ENCODE results near the gene LDLRAD3. TPM values are rescaled to one million over a fixed set of nuclear protein-coding genes. Genes with fewer than 3 reads are reported as not detected.

The LDLRAD3 gene
- total RNA-seq, 1 experiment from 2014 or later, result 19.0 TPM

- H3K4me1 ChIP-seq (ENCODE audit: control insufficient read depth in 1 of 2, insufficient read depth in 2 of 2, low read length in 2 of 2), result no peaks in the 10 kb centered on the region
- H3K4me3 ChIP-seq (replicated peaks in 1 of 2; ENCODE audit: low read depth in 1 of 2, low read length in 2 of 2), result no peak overlapping the region
- intact Hi-C loops (cut with micrococcal nuclease), result loop anchor here (1.0 kb wide), 1 partner anchor 9 kb away; no protein-coding TSS in a partner anchor
- no peaks in the 10 kb centered on the region for H3K36me3 ChIP-seq (ENCODE audit: control insufficient read depth in 1 of 2, insufficient read depth in 2 of 2, low read length in 2 of 2)
- H4K20me1 ChIP-seq (ENCODE audit: insufficient read depth), result no peaks in the 10 kb centered on the region
- DNase-seq (ENCODE audit: low read depth, low spot score) (no peak), ATAC-seq (no peak)
- no TSS peak for BruUV-seq (replicated peaks)
- H3K9ac ChIP-seq (ENCODE audit: low read length), result no peak overlapping the region
- H3K9me3 ChIP-seq (ENCODE audit: control insufficient read depth in 1 of 2, insufficient read depth in 1 of 2, low read depth in 1 of 2, low read length in 2 of 2), result peaks cover 0 to 5% of the 10 kb centered on the region in 2 experiments; a peak in 1 of 4 replicates
- no peaks in the 10 kb centered on the region for H3K79me2 ChIP-seq (ENCODE audit: insufficient read depth, low read length)
- no peak for TF ChIP-seq FOSL1 (IDR thresholded peaks at IDR 0.05; ENCODE audit: low read depth)
- no peak for TF ChIP-seq EZH2phosphoT487 (IDR thresholded peaks at IDR 0.05; ENCODE audit: borderline replicate concordance)
- TF ChIP-seq, protein P1, sequence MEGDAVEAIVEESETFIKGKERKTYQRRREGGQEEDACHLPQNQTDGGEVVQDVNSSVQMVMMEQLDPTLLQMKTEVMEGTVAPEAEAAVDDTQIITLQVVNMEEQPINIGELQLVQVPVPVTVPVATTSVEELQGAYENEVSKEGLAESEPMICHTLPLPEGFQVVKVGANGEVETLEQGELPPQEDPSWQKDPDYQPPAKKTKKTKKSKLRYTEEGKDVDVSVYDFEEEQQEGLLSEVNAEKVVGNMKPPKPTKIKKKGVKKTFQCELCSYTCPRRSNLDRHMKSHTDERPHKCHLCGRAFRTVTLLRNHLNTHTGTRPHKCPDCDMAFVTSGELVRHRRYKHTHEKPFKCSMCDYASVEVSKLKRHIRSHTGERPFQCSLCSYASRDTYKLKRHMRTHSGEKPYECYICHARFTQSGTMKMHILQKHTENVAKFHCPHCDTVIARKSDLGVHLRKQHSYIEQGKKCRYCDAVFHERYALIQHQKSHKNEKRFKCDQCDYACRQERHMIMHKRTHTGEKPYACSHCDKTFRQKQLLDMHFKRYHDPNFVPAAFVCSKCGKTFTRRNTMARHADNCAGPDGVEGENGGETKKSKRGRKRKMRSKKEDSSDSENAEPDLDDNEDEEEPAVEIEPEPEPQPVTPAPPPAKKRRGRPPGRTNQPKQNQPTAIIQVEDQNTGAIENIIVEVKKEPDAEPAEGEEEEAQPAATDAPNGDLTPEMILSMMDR (IDR thresholded peaks at IDR 0.05 in 2 of 3, conservative IDR thresholded peaks at IDR 0.05 in 1 of 3; ENCODE audit: borderline replicate concordance in 1 of 3, insufficient read depth in 1 of 3, low read depth in 2 of 3, low read length in 2 of 3), result no peak
- no peak for TF ChIP-seq RAD21 (IDR thresholded peaks at IDR 0.05; ENCODE audit: low read depth)
- TF ChIP-seq CEBPB (IDR thresholded peaks at IDR 0.05; ENCODE audit: low read depth), result no peak
- TF ChIP-seq JUND (IDR thresholded peaks at IDR 0.05), result no peak
- no peak for TF ChIP-seq ZNF274 (IDR thresholded peaks at IDR 0.05; ENCODE audit: low read depth, low read length)
- no peak for TF ChIP-seq TCF7L2 (IDR thresholded peaks at IDR 0.05; ENCODE audit: borderline replicate concordance, extremely low read depth, insufficient read depth, insufficient read length)
- TF ChIP-seq SP1 (IDR thresholded peaks at IDR 0.05; ENCODE audit: low read depth), result no peak
- no peak overlapping the region for H3K4me2 ChIP-seq (ENCODE audit: low read length)
- no peaks in the 10 kb centered on the region for H3K27me3 ChIP-seq (ENCODE audit: insufficient read depth, low read length)
- no peak overlapping the region for H2AFZ ChIP-seq (ENCODE audit: low read depth, low read length, poor library complexity, severe bottlenecking)
- RAD21 ChIA-PET (ENCODE audit: low non-redundant PET in 1 of 2, low total read pairs in 2 of 2, uncharacterized antibody in 2 of 2, unreplicated experiment in 2 of 2), result no interaction called here
- H3K27ac ChIP-seq (ENCODE audit: low read depth, low read length), result no peak overlapping the region
- H3K9me2 ChIP-seq (ENCODE audit: insufficient read depth), result no peaks in the 10 kb centered on the region
- CTCF ChIA-PET, result no interaction called here
- POLR2A ChIA-PET, result no interaction called here
Measured at GRCh38 chr11:36110668-36111410, 167.0 kb downstream of the LDLRAD3 start.
